NCI-H1694 (cell line): ENCODE measurements around the gene FCHSD2.
"Not testable (repeated sequence)": the region's sequence is repeated elsewhere in the genome, so short reads cannot be mapped to it uniquely, and the experiment has no call there.

Experiments used
- DNase-seq: peaks from one replicate; lab custom pipeline; 2025; lab: John Stamatoyannopoulos, UW

The FCHSD2 gene

GRCh38 chr11:72820439-72821139, 321.5 kb downstream of the FCHSD2 start:
- no peak for DNase-seq

- DNase-seq: no peak
Measured at GRCh38 chr11:72818971-72819370, 323.1 kb downstream of the FCHSD2 start.

GRCh38 chr11:72817966-72818365, 324.2 kb downstream of the FCHSD2 start:
- DNase-seq: no peak

- no peak for DNase-seq
Measured at GRCh38 chr11:72816404-72816990, 325.6 kb downstream of the FCHSD2 start.

- DNase-seq: no peak
Measured at GRCh38 chr11:72815110-72815618, 327.0 kb downstream of the FCHSD2 start.

- peak; percentile 52 for DNase-seq
Measured at GRCh38 chr11:72814286-72815109, 327.6 kb downstream of the FCHSD2 start, which contains the start of gene ATG16L2. Gene ATG16L2 (plus strand): TSS chr11:72814411. CDS start chr11:72814446, 35 bp downstream.

- DNase-seq: peak; percentile 30
Measured at GRCh38 chr11:72813740-72814285, 328.3 kb downstream of the FCHSD2 start.

GRCh38 chr11:72812967-72813739, 329.0 kb downstream of the FCHSD2 start:
- peak; percentile 53 for DNase-seq

GRCh38 chr11:72812604-72812966, 329.5 kb downstream of the FCHSD2 start:
- no peak for DNase-seq

- not testable (repeated sequence) for DNase-seq
Measured at GRCh38 chr11:72811686-72812085, 330.4 kb downstream of the FCHSD2 start.

GRCh38 chr11:72808331-72808798, 333.8 kb downstream of the FCHSD2 start:
- DNase-seq: no peak

- no peak for DNase-seq
Measured at GRCh38 chr11:72807792-72808191, 334.3 kb downstream of the FCHSD2 start.

GRCh38 chr11:72807021-72807693, 335.0 kb downstream of the FCHSD2 start:
- DNase-seq: no peak

GRCh38 chr11:72806378-72806777, 335.7 kb downstream of the FCHSD2 start:
- DNase-seq: not testable (repeated sequence)

- no peak for DNase-seq
Measured at GRCh38 chr11:72805216-72805615, 336.9 kb downstream of the FCHSD2 start.

- DNase-seq: no peak
Measured at GRCh38 chr11:72802822-72803221, 339.3 kb downstream of the FCHSD2 start.

- no peak for DNase-seq
Measured at GRCh38 chr11:72799441-72799840, 342.7 kb downstream of the FCHSD2 start.

- DNase-seq: no peak
Measured at GRCh38 chr11:72798361-72798760, 343.8 kb downstream of the FCHSD2 start.

GRCh38 chr11:72793425-72794367, 348.4 kb downstream of the FCHSD2 start, which contains the start of gene STARD10:
Gene STARD10 (minus strand): TSS chr11:72794047. CDS start chr11:72781181, 12,866 bp downstream.
- peak; percentile 92 for DNase-seq

- DNase-seq: no peak
Measured at GRCh38 chr11:72793076-72793424, 349.1 kb downstream of the FCHSD2 start.
